HEK293 (cell line): ENCODE measurements around the gene OMD.

ENCODE experiments used
- CTCF ChIA-PET: fragments of 350-600 bp; formaldehyde crosslinking; extraction: SDS; loops from one replicate; lab custom pipeline; 2021; ENCODE audit warnings: antibody characterized with exemption; lab: Yijun Ruan, JAX
- POLR2A ChIA-PET: fragments of 300-600 bp; formaldehyde crosslinking; extraction: SDS; loops from one replicate; lab custom pipeline; 2020; ENCODE audit warnings: antibody characterized with exemption, inconsistent platforms; lab: Yijun Ruan, JAX
- H3K27ac ChIP-seq: fragments of 200-500 bp; sonication (Bioruptor generic); 2 replicates; pipeline ENCODE4 v1.5.1; 2014; ENCODE audit warnings: low read depth, low read length, control low read depth, inconsistent platforms; ENCODE audit errors: extremely low read depth
- H3K36me3 ChIP-seq, 2 experiments: fragments of 200-500 bp in 1 of 2; sonication (Bioruptor generic) in 1 of 2; 1 replicate in 1 of 2; 2 replicates in 1 of 2; pipeline ENCODE4 v1.5.1; 2014 to 2017; ENCODE audit warnings: inconsistent platforms in 2 of 2, low read length in 2 of 2; ENCODE audit not compliant: control insufficient read depth in 2 of 2, insufficient read depth in 1 of 2
- H3K4me1 ChIP-seq: fragments of 200-500 bp; sonication (Bioruptor generic); 2 replicates; pipeline ENCODE4 v1.5.1; 2014; ENCODE audit warnings: mild to moderate bottlenecking, low read length, inconsistent platforms; ENCODE audit not compliant: control insufficient read depth, insufficient read depth
- H3K4me3 ChIP-seq: 2 replicates; pipeline ENCODE4 v1.5.1; 2011; ENCODE audit warnings: low read depth, mild to moderate bottlenecking, control low read depth, low read length, moderate library complexity
- H3K9me3 ChIP-seq: fragments of 200-500 bp; sonication (Bioruptor generic); 2 replicates; pipeline ENCODE4 v1.5.1; 2014; ENCODE audit warnings: low read depth, low read length, inconsistent platforms; ENCODE audit not compliant: control insufficient read depth, insufficient read depth
- KLF8 ChIP-seq: fragments of 450-650 bp; formaldehyde crosslinking; IDR thresholded peaks from 2 replicates; pipeline ENCODE4 v1.5.1; 2016; ENCODE audit warnings: missing biosample characterization, missing genetic modification characterization
- OSR2 ChIP-seq: fragments of 450-650 bp; formaldehyde crosslinking; IDR thresholded peaks from 2 replicates; pipeline ENCODE4 v1.5.1; 2016; ENCODE audit warnings: missing biosample characterization, missing genetic modification characterization
- REPIN1 ChIP-seq: fragments of 450-650 bp; formaldehyde crosslinking; IDR thresholded peaks from 2 replicates; pipeline ENCODE4 v1.5.1; 2017; ENCODE audit warnings: missing biosample characterization, missing genetic modification characterization, low read depth
- ZBTB48 ChIP-seq: fragments of 450-650 bp; formaldehyde crosslinking; IDR thresholded peaks from 2 replicates; pipeline ENCODE4 v1.5.1; 2016; ENCODE audit warnings: missing biosample characterization, missing genetic modification characterization
- ZFP69B ChIP-seq: fragments of 450-650 bp; formaldehyde crosslinking; IDR thresholded peaks from 2 replicates; pipeline ENCODE4 v1.5.1; 2016; ENCODE audit warnings: missing biosample characterization, missing genetic modification characterization
- ZNF112 ChIP-seq: fragments of 450-650 bp; formaldehyde crosslinking; IDR thresholded peaks from 2 replicates; pipeline ENCODE4 v1.5.0; 2017; ENCODE audit warnings: missing biosample characterization, missing genetic modification characterization
- ZNF121 ChIP-seq: fragments of 450-650 bp; formaldehyde crosslinking; IDR thresholded peaks from 2 replicates; pipeline ENCODE4 v1.5.1; 2016; ENCODE audit warnings: missing biosample characterization, missing genetic modification characterization
- ZNF132 ChIP-seq: fragments of 450-650 bp; formaldehyde crosslinking; IDR thresholded peaks from 2 replicates; pipeline ENCODE4 v1.5.1; 2017; ENCODE audit warnings: missing biosample characterization, missing genetic modification characterization, borderline replicate concordance
- ZNF140 ChIP-seq: fragments of 450-650 bp; formaldehyde crosslinking; IDR thresholded peaks from 2 replicates; pipeline ENCODE4 v1.5.1; 2016; ENCODE audit warnings: missing biosample characterization, missing genetic modification characterization
- ZNF157 ChIP-seq: fragments of 450-650 bp; formaldehyde crosslinking; IDR thresholded peaks from 2 replicates; pipeline ENCODE4 v1.5.1; 2016; ENCODE audit warnings: missing biosample characterization, missing genetic modification characterization
- ZNF501 ChIP-seq: fragments of 450-650 bp; formaldehyde crosslinking; IDR thresholded peaks from 2 replicates; pipeline ENCODE4 v1.5.1; 2016; ENCODE audit warnings: missing biosample characterization, missing genetic modification characterization
- ZNF555 ChIP-seq: fragments of 450-650 bp; formaldehyde crosslinking; conservative IDR thresholded peaks from 2 replicates; pipeline ENCODE4 v1.5.1; 2017; ENCODE audit warnings: missing biosample characterization, mild to moderate bottlenecking, missing genetic modification characterization, inconsistent platforms
- ZNF560 ChIP-seq: fragments of 450-650 bp; formaldehyde crosslinking; IDR thresholded peaks from 2 replicates; pipeline ENCODE4 v1.5.1; 2017; ENCODE audit warnings: missing biosample characterization, missing genetic modification characterization, borderline replicate concordance
- ZNF571 ChIP-seq: fragments of 450-650 bp; formaldehyde crosslinking; IDR thresholded peaks from 2 replicates; pipeline ENCODE4 v1.5.0; 2017; ENCODE audit warnings: missing biosample characterization, missing genetic modification characterization
- ZNF600 ChIP-seq: fragments of 450-650 bp; formaldehyde crosslinking; IDR thresholded peaks from 2 replicates; pipeline ENCODE4 v1.5.1; 2016; ENCODE audit warnings: missing biosample characterization, missing genetic modification characterization
- ZNF629 ChIP-seq: fragments of 450-650 bp; formaldehyde crosslinking; IDR thresholded peaks from 2 replicates; pipeline ENCODE4 v1.5.1; 2017; ENCODE audit warnings: missing biosample characterization, missing genetic modification characterization
- ZNF639 ChIP-seq: fragments of 450-650 bp; formaldehyde crosslinking; IDR thresholded peaks from 2 replicates; pipeline ENCODE4 v1.5.1; 2016; ENCODE audit warnings: missing biosample characterization, missing genetic modification characterization
- ZNF654 ChIP-seq: fragments of 450-650 bp; formaldehyde crosslinking; IDR thresholded peaks from 2 replicates; pipeline ENCODE4 v1.5.1; 2016; ENCODE audit warnings: low read depth, missing biosample characterization, missing genetic modification characterization
- ZNF704 ChIP-seq: fragments of 450-650 bp; formaldehyde crosslinking; IDR thresholded peaks from 2 replicates; pipeline ENCODE4 v1.5.1; 2016; ENCODE audit warnings: missing biosample characterization, missing genetic modification characterization
- ZNF76 ChIP-seq: fragments of 450-650 bp; formaldehyde crosslinking; IDR thresholded peaks from 2 replicates; pipeline ENCODE4; 2016; ENCODE audit warnings: low read depth, missing biosample characterization, missing genetic modification characterization, borderline replicate concordance
- ZNF792 ChIP-seq: fragments of 450-650 bp; formaldehyde crosslinking; IDR thresholded peaks from 2 replicates; pipeline ENCODE4 v1.5.1; 2016; ENCODE audit warnings: missing biosample characterization, missing genetic modification characterization
- TF ChIP-seq, protein P1 (sequence below): fragments of 450-650 bp; formaldehyde crosslinking; IDR thresholded peaks from 2 replicates; pipeline ENCODE4 v1.5.1; 2017; ENCODE audit warnings: missing biosample characterization, missing genetic modification characterization
- TF ChIP-seq, protein P2 (sequence below): fragments of 450-650 bp; formaldehyde crosslinking; IDR thresholded peaks from 2 replicates; pipeline ENCODE4 v1.5.1; 2016; ENCODE audit warnings: missing biosample characterization, missing genetic modification characterization
- TF ChIP-seq, protein P3 (sequence below): fragments of 450-650 bp; formaldehyde crosslinking; IDR thresholded peaks from 2 replicates; pipeline ENCODE4 v1.5.1; 2016; ENCODE audit warnings: missing biosample characterization, missing genetic modification characterization

The OMD gene

DNA sequence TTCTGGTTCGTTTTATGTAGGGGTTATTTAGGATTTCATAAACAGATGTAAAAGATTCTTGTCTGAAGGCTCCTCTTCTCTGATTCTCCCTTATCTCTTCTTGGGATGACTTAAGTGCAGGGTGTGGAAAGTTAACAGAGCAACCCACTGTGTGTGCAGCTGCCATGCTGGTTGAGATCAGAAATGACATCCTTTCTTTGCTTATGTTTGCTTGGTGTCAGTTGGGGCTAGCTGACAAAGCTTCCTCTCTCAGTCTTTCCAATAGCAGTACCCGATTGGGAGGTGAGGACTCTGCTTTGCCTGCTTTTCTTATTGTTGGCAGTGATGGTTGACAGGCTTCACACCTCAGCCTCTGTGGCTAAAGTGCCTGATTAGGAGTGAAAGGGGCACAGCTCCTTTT lies 46.4 kb downstream of the OMD start (continued):
- TF ChIP-seq ZNF704 (tag by site-specific recombination): no peak
- TF ChIP-seq ZNF639: no peak
- TF ChIP-seq ZNF555: no peak
- TF ChIP-seq KLF8 (tag by site-specific recombination): no peak
- TF ChIP-seq ZBTB48 (tag by site-specific recombination): no peak
- TF ChIP-seq, all 188 proteins: peak for 0

- Histone ChIP-seq H3K9me3 (no peaks in the 10 kb centered on the region), H3K4me3 (no peak overlapping the region), H3K27ac (no peak overlapping the region), H3K4me1 (no peaks in the 10 kb centered on the region), H3K36me3 (no peaks in the 10 kb centered on the region)
- TF ChIP-seq ZNF629: no peak
- TF ChIP-seq ZNF140 (tag by site-specific recombination): no peak
- TF ChIP-seq ZNF560 (tag by site-specific recombination): no peak
- no peak for TF ChIP-seq ZNF501 (tag by site-specific recombination)
- no peak for TF ChIP-seq OSR2 (tag by site-specific recombination)
- TF ChIP-seq, protein P1, sequence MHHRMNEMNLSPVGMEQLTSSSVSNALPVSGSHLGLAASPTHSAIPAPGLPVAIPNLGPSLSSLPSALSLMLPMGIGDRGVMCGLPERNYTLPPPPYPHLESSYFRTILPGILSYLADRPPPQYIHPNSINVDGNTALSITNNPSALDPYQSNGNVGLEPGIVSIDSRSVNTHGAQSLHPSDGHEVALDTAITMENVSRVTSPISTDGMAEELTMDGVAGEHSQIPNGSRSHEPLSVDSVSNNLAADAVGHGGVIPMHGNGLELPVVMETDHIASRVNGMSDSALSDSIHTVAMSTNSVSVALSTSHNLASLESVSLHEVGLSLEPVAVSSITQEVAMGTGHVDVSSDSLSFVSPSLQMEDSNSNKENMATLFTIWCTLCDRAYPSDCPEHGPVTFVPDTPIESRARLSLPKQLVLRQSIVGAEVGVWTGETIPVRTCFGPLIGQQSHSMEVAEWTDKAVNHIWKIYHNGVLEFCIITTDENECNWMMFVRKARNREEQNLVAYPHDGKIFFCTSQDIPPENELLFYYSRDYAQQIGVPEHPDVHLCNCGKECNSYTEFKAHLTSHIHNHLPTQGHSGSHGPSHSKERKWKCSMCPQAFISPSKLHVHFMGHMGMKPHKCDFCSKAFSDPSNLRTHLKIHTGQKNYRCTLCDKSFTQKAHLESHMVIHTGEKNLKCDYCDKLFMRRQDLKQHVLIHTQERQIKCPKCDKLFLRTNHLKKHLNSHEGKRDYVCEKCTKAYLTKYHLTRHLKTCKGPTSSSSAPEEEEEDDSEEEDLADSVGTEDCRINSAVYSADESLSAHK: no peak
- TF ChIP-seq ZNF600: no peak
- no peak for TF ChIP-seq ZNF704 (tag by site-specific recombination)
- no peak for TF ChIP-seq ZNF76 (tag by site-specific recombination)
- TF ChIP-seq ZNF121: no peak
- TF ChIP-seq ZFP69B: no peak
- no peak for TF ChIP-seq ZNF571 (tag by site-specific recombination)
- no peak for TF ChIP-seq ZNF112 (tag by site-specific recombination)
- TF ChIP-seq, protein P2, sequence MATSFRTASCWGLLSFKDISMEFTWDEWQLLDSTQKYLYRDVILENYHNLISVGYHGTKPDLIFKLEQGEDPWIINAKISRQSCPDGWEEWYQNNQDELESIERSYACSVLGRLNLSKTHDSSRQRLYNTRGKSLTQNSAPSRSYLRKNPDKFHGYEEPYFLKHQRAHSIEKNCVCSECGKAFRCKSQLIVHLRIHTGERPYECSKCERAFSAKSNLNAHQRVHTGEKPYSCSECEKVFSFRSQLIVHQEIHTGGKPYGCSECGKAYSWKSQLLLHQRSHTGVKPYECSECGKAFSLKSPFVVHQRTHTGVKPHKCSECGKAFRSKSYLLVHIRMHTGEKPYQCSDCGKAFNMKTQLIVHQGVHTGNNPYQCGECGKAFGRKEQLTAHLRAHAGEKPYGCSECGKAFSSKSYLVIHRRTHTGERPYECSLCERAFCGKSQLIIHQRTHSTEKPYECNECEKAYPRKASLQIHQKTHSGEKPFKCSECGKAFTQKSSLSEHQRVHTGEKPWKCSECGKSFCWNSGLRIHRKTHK (tag by site-specific recombination): no peak
- TF ChIP-seq, protein P3, sequence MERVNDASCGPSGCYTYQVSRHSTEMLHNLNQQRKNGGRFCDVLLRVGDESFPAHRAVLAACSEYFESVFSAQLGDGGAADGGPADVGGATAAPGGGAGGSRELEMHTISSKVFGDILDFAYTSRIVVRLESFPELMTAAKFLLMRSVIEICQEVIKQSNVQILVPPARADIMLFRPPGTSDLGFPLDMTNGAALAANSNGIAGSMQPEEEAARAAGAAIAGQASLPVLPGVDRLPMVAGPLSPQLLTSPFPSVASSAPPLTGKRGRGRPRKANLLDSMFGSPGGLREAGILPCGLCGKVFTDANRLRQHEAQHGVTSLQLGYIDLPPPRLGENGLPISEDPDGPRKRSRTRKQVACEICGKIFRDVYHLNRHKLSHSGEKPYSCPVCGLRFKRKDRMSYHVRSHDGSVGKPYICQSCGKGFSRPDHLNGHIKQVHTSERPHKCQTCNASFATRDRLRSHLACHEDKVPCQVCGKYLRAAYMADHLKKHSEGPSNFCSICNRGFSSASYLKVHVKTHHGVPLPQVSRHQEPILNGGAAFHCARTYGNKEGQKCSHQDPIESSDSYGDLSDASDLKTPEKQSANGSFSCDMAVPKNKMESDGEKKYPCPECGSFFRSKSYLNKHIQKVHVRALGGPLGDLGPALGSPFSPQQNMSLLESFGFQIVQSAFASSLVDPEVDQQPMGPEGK (tag by site-specific recombination): no peak
- no peak for TF ChIP-seq ZNF654 (tag by site-specific recombination)
- no peak for TF ChIP-seq REPIN1 (tag by site-specific recombination)
- TF ChIP-seq ZNF132 (tag by site-specific recombination): no peak
- no peak for TF ChIP-seq ZNF792 (tag by site-specific recombination)
- no peak for TF ChIP-seq ZNF157 (tag by site-specific recombination)
- ChIA-PET POLR2A (no interaction called here), CTCF (interaction anchor here (0.6 kb wide), 1 partner anchor 128 kb away, joined by 3 read pairs; no protein-coding TSS in a partner anchor)
Measured at GRCh38 chr9:92373167-92373566, 51.1 kb downstream of the OMD start.
